ENCODE data around the gene RSBN1L. TPM values are rescaled to one million over a fixed set of nuclear protein-coding genes. Genes with fewer than 3 reads are reported as not detected.

Gene RSBN1L
- polyA plus RNA-seq, 1 donor (not counting 4 experiments of a cell fraction or from before 2014, with no cell fraction given) = 9.6 TPM

- Histone ChIP-seq H2AFZ (ENCODE audit: control insufficient read depth, low read length) (no peak overlapping the region), H3K9me3 (ENCODE audit: control insufficient read depth, low read depth, low read length) (no peaks in the 10 kb centered on the region), H3K4me2 (ENCODE audit: control insufficient read depth, extremely low read depth, insufficient read depth, low read depth, low read length) (no peak overlapping the region), H3K27me3 (ENCODE audit: control insufficient read depth, extremely low read depth, insufficient read depth, low read length) (no peaks in the 10 kb centered on the region), H3K9me1 (ENCODE audit: control insufficient read depth, extremely low read depth, insufficient read depth, low read length) (no peaks in the 10 kb centered on the region), H4K20me1 (ENCODE audit: control insufficient read depth, extremely low read depth, insufficient read depth, low read length) (no peaks in the 10 kb centered on the region), H3K9ac (ENCODE audit: control insufficient read depth, extremely low read depth, insufficient read depth, low read length) (no peak overlapping the region), H3K79me2 (ENCODE audit: control insufficient read depth, insufficient read depth, low read length) (no peaks in the 10 kb centered on the region), H3K27ac (ENCODE audit: control insufficient read depth, insufficient read depth, low read length) (no peak overlapping the region), H3K36me3 (ENCODE audit: control insufficient read depth in 2 of 2, extremely low read depth in 1 of 2, insufficient read depth in 2 of 2, low read length in 2 of 2) (peaks cover 9 to 10% of the 10 kb centered on the region in 2 experiments), H3K4me3 (ENCODE audit: control insufficient read depth in 2 of 3, extremely low read depth in 1 of 3, insufficient read depth in 2 of 3, low read depth in 1 of 3, low read length in 3 of 3) (no peak overlapping the region), H3K4me1 (ENCODE audit: control insufficient read depth, extremely low read depth, insufficient read depth, low read length) (no peaks in the 10 kb centered on the region)
- TF ChIP-seq EZH2 (IDR thresholded peaks at IDR 0.05; ENCODE audit: low read length) (no peak), CTCF (optimal IDR thresholded peaks at IDR 0.05 in 1 of 3, IDR thresholded peaks at IDR 0.05 in 1 of 3, conservative IDR thresholded peaks at IDR 0.05 in 1 of 3; ENCODE audit: extremely low read depth in 1 of 3, insufficient read depth in 2 of 3, low read length in 3 of 3) (no peak)
- dilution Hi-C loops (cut with MboI; ENCODE audit: extremely low pct_ligation_motif_present, low sequenced_read_pairs) = no loop called here
- DNase-seq (ENCODE audit: low read depth, low spot score) = no peak
- no peak for FAIRE-seq
These were observed 42.7 kb upstream of the RSBN1L start for GRCh38 chr7:77653572-77653971.

GRCh38 chr7:77655356-77655755 lies 40.9 kb upstream of the RSBN1L start:
- DNase-seq (ENCODE audit: low read depth, low spot score) (no peak), FAIRE-seq (no peak)
- dilution Hi-C loops (cut with MboI; ENCODE audit: extremely low pct_ligation_motif_present, low sequenced_read_pairs) = no loop called here
- TF ChIP-seq EZH2 (IDR thresholded peaks at IDR 0.05; ENCODE audit: low read length) (no peak), CTCF (optimal IDR thresholded peaks at IDR 0.05 in 1 of 3, IDR thresholded peaks at IDR 0.05 in 1 of 3, conservative IDR thresholded peaks at IDR 0.05 in 1 of 3; ENCODE audit: extremely low read depth in 1 of 3, insufficient read depth in 2 of 3, low read length in 3 of 3) (no peak)
- H3K4me3 ChIP-seq (ENCODE audit: control insufficient read depth in 2 of 3, extremely low read depth in 1 of 3, insufficient read depth in 2 of 3, low read depth in 1 of 3, low read length in 3 of 3) = no peak overlapping the region
- no peak overlapping the region for H3K4me2 ChIP-seq (ENCODE audit: control insufficient read depth, extremely low read depth, insufficient read depth, low read depth, low read length)
- no peaks in the 10 kb centered on the region for H3K79me2 ChIP-seq (ENCODE audit: control insufficient read depth, insufficient read depth, low read length)
- H3K27ac ChIP-seq (ENCODE audit: control insufficient read depth, insufficient read depth, low read length) = no peak overlapping the region
- peaks cover 6 to 9% of the 10 kb centered on the region in 2 experiments for H3K36me3 ChIP-seq (ENCODE audit: control insufficient read depth in 2 of 2, extremely low read depth in 1 of 2, insufficient read depth in 2 of 2, low read length in 2 of 2)
- H3K9me1 ChIP-seq (ENCODE audit: control insufficient read depth, extremely low read depth, insufficient read depth, low read length) = no peaks in the 10 kb centered on the region
- H4K20me1 ChIP-seq (ENCODE audit: control insufficient read depth, extremely low read depth, insufficient read depth, low read length) = no peaks in the 10 kb centered on the region
- H2AFZ ChIP-seq (ENCODE audit: control insufficient read depth, low read length) = no peak overlapping the region
- H3K27me3 ChIP-seq (ENCODE audit: control insufficient read depth, extremely low read depth, insufficient read depth, low read length) = no peaks in the 10 kb centered on the region
- H3K9ac ChIP-seq (ENCODE audit: control insufficient read depth, extremely low read depth, insufficient read depth, low read length) = no peak overlapping the region
- no peaks in the 10 kb centered on the region for H3K9me3 ChIP-seq (ENCODE audit: control insufficient read depth, low read depth, low read length)
- no peaks in the 10 kb centered on the region for H3K4me1 ChIP-seq (ENCODE audit: control insufficient read depth, extremely low read depth, insufficient read depth, low read length)

Data from keratinocyte (primary cell).